ENCODE results near the gene FAM3A.

DNA sequence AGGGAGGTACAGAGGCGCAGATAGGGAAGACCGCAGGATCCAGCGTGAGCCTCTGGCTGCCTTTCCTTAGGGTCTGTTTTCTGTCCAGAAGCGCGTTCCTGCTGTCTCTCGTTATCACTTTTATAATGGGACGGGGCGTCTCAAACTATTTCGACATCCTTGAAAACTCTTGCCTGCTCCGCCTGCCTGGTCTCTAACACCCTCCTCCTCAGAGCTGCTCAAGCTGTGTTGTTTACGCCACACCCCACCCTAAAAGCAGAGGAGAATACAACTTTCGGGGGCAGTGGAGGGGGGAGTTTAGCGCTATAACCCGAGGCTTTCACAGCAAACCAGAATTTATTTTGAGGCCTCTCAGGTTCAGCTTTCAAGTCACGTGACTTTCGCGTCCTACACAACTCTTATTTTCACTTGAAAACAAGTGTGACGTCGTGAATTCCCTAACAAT is 646 bp upstream of the FAM3A start:
- TF ChIP-seq POLR2AphosphoS5 (IDR thresholded peaks at IDR 0.05; ENCODE audit: low read depth) = no peak
- TF ChIP-seq, protein P1, sequence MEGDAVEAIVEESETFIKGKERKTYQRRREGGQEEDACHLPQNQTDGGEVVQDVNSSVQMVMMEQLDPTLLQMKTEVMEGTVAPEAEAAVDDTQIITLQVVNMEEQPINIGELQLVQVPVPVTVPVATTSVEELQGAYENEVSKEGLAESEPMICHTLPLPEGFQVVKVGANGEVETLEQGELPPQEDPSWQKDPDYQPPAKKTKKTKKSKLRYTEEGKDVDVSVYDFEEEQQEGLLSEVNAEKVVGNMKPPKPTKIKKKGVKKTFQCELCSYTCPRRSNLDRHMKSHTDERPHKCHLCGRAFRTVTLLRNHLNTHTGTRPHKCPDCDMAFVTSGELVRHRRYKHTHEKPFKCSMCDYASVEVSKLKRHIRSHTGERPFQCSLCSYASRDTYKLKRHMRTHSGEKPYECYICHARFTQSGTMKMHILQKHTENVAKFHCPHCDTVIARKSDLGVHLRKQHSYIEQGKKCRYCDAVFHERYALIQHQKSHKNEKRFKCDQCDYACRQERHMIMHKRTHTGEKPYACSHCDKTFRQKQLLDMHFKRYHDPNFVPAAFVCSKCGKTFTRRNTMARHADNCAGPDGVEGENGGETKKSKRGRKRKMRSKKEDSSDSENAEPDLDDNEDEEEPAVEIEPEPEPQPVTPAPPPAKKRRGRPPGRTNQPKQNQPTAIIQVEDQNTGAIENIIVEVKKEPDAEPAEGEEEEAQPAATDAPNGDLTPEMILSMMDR (conservative IDR thresholded peaks at IDR 0.05; ENCODE audit: low read depth in 2 of 2) = no peak

Data from GM23338 (cell line).